OCI-LY3 (cell line): Measurements from ENCODE around the gene LHX5.

Experiments
- CTCF ChIP-seq: fragments of 200-600, 300-600 bp; sonication (generic); IDR thresholded peaks from 2 replicates; pipeline ENCODE4 v1.5.1; 2014; ENCODE audit warnings: antibody characterized with exemption, low read length, low read depth
- EZH2phosphoT487 ChIP-seq: fragments of 200-600 bp; shearing (Covaris generic); IDR thresholded peaks from 2 replicates; pipeline ENCODE4 v1.6.1; 2018; ENCODE audit warnings: antibody characterized with exemption, mixed run types, low read depth

GRCh38 chr12:113422886-113423669 lies 48.6 kb downstream of the LHX5 start:
- TF ChIP-seq CTCF (no peak), EZH2phosphoT487 (no peak)
